ENCODE measurements around the gene SLC6A17. TPM values are rescaled to one million over a fixed set of nuclear protein-coding genes. Genes with fewer than 3 reads are reported as not detected.

SLC6A17 gene
- total RNA-seq, 1 experiment from 2014 or later, result 0.24 TPM

GRCh38 chr1:110174961-110175360 lies 24.7 kb downstream of the SLC6A17 start (continued):
- TF ChIP-seq, protein P1, sequence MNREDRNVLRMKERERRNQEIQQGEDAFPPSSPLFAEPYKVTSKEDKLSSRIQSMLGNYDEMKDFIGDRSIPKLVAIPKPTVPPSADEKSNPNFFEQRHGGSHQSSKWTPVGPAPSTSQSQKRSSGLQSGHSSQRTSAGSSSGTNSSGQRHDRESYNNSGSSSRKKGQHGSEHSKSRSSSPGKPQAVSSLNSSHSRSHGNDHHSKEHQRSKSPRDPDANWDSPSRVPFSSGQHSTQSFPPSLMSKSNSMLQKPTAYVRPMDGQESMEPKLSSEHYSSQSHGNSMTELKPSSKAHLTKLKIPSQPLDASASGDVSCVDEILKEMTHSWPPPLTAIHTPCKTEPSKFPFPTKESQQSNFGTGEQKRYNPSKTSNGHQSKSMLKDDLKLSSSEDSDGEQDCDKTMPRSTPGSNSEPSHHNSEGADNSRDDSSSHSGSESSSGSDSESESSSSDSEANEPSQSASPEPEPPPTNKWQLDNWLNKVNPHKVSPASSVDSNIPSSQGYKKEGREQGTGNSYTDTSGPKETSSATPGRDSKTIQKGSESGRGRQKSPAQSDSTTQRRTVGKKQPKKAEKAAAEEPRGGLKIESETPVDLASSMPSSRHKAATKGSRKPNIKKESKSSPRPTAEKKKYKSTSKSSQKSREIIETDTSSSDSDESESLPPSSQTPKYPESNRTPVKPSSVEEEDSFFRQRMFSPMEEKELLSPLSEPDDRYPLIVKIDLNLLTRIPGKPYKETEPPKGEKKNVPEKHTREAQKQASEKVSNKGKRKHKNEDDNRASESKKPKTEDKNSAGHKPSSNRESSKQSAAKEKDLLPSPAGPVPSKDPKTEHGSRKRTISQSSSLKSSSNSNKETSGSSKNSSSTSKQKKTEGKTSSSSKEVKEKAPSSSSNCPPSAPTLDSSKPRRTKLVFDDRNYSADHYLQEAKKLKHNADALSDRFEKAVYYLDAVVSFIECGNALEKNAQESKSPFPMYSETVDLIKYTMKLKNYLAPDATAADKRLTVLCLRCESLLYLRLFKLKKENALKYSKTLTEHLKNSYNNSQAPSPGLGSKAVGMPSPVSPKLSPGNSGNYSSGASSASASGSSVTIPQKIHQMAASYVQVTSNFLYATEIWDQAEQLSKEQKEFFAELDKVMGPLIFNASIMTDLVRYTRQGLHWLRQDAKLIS (CRISPR knock-in tag; IDR thresholded peaks at IDR 0.05; ENCODE audit: borderline replicate concordance), result no peak
- TF ChIP-seq ZNF232 (CRISPR knock-in tag; IDR thresholded peaks at IDR 0.05) (no peak), NFE2L1 (CRISPR knock-in tag; IDR thresholded peaks at IDR 0.05) (no peak)
- TF ChIP-seq, protein P2, sequence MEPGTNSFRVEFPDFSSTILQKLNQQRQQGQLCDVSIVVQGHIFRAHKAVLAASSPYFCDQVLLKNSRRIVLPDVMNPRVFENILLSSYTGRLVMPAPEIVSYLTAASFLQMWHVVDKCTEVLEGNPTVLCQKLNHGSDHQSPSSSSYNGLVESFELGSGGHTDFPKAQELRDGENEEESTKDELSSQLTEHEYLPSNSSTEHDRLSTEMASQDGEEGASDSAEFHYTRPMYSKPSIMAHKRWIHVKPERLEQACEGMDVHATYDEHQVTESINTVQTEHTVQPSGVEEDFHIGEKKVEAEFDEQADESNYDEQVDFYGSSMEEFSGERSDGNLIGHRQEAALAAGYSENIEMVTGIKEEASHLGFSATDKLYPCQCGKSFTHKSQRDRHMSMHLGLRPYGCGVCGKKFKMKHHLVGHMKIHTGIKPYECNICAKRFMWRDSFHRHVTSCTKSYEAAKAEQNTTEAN (CRISPR knock-in tag; IDR thresholded peaks at IDR 0.05), result no peak
- TF ChIP-seq, protein P3, sequence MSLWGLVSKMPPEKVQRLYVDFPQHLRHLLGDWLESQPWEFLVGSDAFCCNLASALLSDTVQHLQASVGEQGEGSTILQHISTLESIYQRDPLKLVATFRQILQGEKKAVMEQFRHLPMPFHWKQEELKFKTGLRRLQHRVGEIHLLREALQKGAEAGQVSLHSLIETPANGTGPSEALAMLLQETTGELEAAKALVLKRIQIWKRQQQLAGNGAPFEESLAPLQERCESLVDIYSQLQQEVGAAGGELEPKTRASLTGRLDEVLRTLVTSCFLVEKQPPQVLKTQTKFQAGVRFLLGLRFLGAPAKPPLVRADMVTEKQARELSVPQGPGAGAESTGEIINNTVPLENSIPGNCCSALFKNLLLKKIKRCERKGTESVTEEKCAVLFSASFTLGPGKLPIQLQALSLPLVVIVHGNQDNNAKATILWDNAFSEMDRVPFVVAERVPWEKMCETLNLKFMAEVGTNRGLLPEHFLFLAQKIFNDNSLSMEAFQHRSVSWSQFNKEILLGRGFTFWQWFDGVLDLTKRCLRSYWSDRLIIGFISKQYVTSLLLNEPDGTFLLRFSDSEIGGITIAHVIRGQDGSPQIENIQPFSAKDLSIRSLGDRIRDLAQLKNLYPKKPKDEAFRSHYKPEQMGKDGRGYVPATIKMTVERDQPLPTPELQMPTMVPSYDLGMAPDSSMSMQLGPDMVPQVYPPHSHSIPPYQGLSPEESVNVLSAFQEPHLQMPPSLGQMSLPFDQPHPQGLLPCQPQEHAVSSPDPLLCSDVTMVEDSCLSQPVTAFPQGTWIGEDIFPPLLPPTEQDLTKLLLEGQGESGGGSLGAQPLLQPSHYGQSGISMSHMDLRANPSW (CRISPR knock-in tag; conservative IDR thresholded peaks at IDR 0.05; ENCODE audit: low read depth), result no peak

DNA sequence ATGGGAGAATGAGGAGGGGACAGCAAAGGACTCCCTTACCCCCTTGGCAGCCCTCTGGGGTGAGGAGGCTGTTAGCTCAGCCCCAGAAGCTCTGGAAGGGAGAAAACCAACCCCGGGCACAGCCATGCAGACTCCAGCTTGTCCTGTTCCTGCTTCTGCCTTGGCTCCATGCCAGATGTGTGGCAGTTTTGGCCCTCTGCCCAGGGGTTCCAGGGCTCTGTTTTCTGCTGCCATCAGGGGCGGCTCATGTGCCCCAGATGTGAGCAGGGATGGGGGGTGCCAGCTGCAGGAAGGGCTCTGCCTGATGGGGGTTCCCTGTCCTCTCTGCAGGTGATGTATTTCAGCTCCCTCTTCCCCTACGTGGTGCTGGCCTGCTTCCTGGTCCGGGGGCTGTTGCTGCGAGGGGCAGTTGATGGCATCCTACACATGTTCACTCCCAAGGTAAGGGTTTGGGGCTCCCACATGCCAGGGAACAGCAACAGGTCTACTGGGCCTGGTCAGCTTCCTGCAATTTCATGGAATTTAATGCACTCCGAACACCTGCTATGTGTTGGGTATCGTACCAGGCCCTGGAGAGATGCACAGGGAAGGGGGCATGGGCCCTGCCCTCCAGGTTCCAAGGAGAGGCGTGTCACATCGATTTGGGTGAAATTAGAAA lies 26.1 kb downstream of the SLC6A17 start:
- no peak for ATAC-seq
- peaks cover 10% of the 10 kb centered on the region for H3K4me1 Mint-ChIP-seq
- no peaks in the 10 kb centered on the region; the same call in 1 of the 2 replicates for H3K27me3 Mint-ChIP-seq (ENCODE audit: low read depth)
- ChIA-PET CTCF (interaction anchor here (1.1 to 6.6 kb wide), 4 partner anchors 21 to 136 kb away, joined by 6 to 36 read pairs (median 8); no protein-coding TSS in a partner anchor), POLR2A (no interaction called here)
- H3K9me3 Mint-ChIP-seq, result no peaks in the 10 kb centered on the region
- TF ChIP-seq, protein P4, sequence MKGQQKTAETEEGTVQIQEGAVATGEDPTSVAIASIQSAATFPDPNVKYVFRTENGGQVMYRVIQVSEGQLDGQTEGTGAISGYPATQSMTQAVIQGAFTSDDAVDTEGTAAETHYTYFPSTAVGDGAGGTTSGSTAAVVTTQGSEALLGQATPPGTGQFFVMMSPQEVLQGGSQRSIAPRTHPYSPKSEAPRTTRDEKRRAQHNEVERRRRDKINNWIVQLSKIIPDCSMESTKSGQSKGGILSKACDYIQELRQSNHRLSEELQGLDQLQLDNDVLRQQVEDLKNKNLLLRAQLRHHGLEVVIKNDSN (CRISPR knock-in tag; IDR thresholded peaks at IDR 0.05), result no peak
- no peaks in the 10 kb centered on the region for H3K36me3 Mint-ChIP-seq
- no peak overlapping the region for H3K4me3 Mint-ChIP-seq
- DNase-seq (ENCODE audit: low spot score), result no peak
- H3K27ac Mint-ChIP-seq, result no peak overlapping the region

- CTCF ChIA-PET, result no interaction called here
- DNase-seq (ENCODE audit: low spot score), result no peak
- no peak for TF ChIP-seq TP53 (CRISPR knock-in tag; IDR thresholded peaks at IDR 0.05)
- TF ChIP-seq, protein P3 (CRISPR knock-in tag; conservative IDR thresholded peaks at IDR 0.05; ENCODE audit: low read depth), result no peak
- no peak for TF ChIP-seq FOXP1 (CRISPR knock-in tag; IDR thresholded peaks at IDR 0.05; ENCODE audit: borderline replicate concordance)
- no peak for TF ChIP-seq CREM (CRISPR knock-in tag; IDR thresholded peaks at IDR 0.05)
- no peak for TF ChIP-seq ZNF121 (CRISPR knock-in tag; IDR thresholded peaks at IDR 0.05)
- no peak for TF ChIP-seq SP1 (CRISPR knock-in tag; conservative IDR thresholded peaks at IDR 0.05)
- TF ChIP-seq NFE2L1 (CRISPR knock-in tag; IDR thresholded peaks at IDR 0.05), result no peak
- no peak for TF ChIP-seq HMGXB4 (CRISPR knock-in tag; IDR thresholded peaks at IDR 0.05)
- TF ChIP-seq, protein P5, sequence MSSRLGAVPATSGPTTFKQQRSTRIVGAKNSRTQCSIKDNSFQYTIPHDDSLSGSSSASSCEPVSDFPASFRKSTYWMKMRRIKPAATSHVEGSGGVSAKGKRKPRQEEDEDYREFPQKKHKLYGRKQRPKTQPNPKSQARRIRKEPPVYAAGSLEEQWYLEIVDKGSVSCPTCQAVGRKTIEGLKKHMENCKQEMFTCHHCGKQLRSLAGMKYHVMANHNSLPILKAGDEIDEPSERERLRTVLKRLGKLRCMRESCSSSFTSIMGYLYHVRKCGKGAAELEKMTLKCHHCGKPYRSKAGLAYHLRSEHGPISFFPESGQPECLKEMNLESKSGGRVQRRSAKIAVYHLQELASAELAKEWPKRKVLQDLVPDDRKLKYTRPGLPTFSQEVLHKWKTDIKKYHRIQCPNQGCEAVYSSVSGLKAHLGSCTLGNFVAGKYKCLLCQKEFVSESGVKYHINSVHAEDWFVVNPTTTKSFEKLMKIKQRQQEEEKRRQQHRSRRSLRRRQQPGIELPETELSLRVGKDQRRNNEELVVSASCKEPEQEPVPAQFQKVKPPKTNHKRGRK (CRISPR knock-in tag; IDR thresholded peaks at IDR 0.05; ENCODE audit: borderline replicate concordance), result no peak
- TF ChIP-seq USF2 (CRISPR knock-in tag; IDR thresholded peaks at IDR 0.05), result no peak
- TF ChIP-seq ZNF317 (CRISPR knock-in tag; IDR thresholded peaks at IDR 0.05; ENCODE audit: borderline replicate concordance, low read depth), result no peak
- TF ChIP-seq ETV6 (CRISPR knock-in tag; IDR thresholded peaks at IDR 0.05), result no peak
These were observed 27.5 kb downstream of the SLC6A17 start for GRCh38 chr1:110177775-110178174.

More at GRCh38 chr1:110177775-110178174, 27.5 kb downstream of the SLC6A17 start:
- H3K4me3 Mint-ChIP-seq, result no peak overlapping the region
- H3K27me3 Mint-ChIP-seq (ENCODE audit: low read depth), result no peaks in the 10 kb centered on the region
- H3K4me1 Mint-ChIP-seq, result peaks cover 10% of the 10 kb centered on the region
- ATAC-seq, result no peak
- no peaks in the 10 kb centered on the region for H3K9me3 Mint-ChIP-seq
- no peak overlapping the region for H3K27ac Mint-ChIP-seq
- no peaks in the 10 kb centered on the region for H3K36me3 Mint-ChIP-seq
- POLR2A ChIA-PET, result no interaction called here
